Ishikawa (cell line): Measurements from ENCODE around the gene GTPBP1.

ENCODE experiments used
- CEBPB ChIP-seq: IDR thresholded peaks from 2 replicates; pipeline ENCODE4 v1.6.1; 2012
- CREB1 ChIP-seq: IDR thresholded peaks from 2 replicates; pipeline ENCODE4 v1.6.1; 2012; ENCODE audit warnings: low read depth
- EGR1 ChIP-seq: IDR thresholded peaks from 2 replicates; pipeline ENCODE4 v1.6.1; 2012
- EP300 ChIP-seq: IDR thresholded peaks from 2 replicates; pipeline ENCODE4 v1.6.1; 2012; ENCODE audit warnings: borderline replicate concordance
- FOXM1 ChIP-seq: IDR thresholded peaks from 2 replicates; pipeline ENCODE4 v1.6.1; 2012; ENCODE audit warnings: low read depth, borderline replicate concordance
- NFIC ChIP-seq: IDR thresholded peaks from 2 replicates; pipeline ENCODE4 v1.6.1; 2012
- RAD21 ChIP-seq: IDR thresholded peaks from 2 replicates; pipeline ENCODE4 v1.6.1; 2012; ENCODE audit warnings: low read depth
- TAF1 ChIP-seq: IDR thresholded peaks from 2 replicates; pipeline ENCODE4 v1.6.1; 2012; ENCODE audit warnings: low read depth, mild to moderate bottlenecking
- TCF12 ChIP-seq: IDR thresholded peaks from 2 replicates; pipeline ENCODE4 v1.6.1; 2012; ENCODE audit warnings: low read depth
- TEAD4 ChIP-seq: IDR thresholded peaks from 2 replicates; pipeline ENCODE4 v1.6.1; 2012
- YY1 ChIP-seq: IDR thresholded peaks from 2 replicates; pipeline ENCODE4 v1.6.1; 2012; ENCODE audit warnings: low read depth
- ZBTB7A ChIP-seq: IDR thresholded peaks from 2 replicates; pipeline ENCODE4 v1.6.1; 2012; ENCODE audit warnings: low read depth
- TF ChIP-seq, protein P1 (sequence below): IDR thresholded peaks from 2 replicates; pipeline ENCODE4 v1.6.1; 2012
- TF ChIP-seq, protein P2 (sequence below): IDR thresholded peaks from 2 replicates; pipeline ENCODE4 v1.6.1; 2012
- TF ChIP-seq, protein P3 (sequence below): IDR thresholded peaks from 2 replicates; pipeline ENCODE4 v1.6.1; 2012; ENCODE audit warnings: low read depth, mild to moderate bottlenecking

The GTPBP1 gene

DNA sequence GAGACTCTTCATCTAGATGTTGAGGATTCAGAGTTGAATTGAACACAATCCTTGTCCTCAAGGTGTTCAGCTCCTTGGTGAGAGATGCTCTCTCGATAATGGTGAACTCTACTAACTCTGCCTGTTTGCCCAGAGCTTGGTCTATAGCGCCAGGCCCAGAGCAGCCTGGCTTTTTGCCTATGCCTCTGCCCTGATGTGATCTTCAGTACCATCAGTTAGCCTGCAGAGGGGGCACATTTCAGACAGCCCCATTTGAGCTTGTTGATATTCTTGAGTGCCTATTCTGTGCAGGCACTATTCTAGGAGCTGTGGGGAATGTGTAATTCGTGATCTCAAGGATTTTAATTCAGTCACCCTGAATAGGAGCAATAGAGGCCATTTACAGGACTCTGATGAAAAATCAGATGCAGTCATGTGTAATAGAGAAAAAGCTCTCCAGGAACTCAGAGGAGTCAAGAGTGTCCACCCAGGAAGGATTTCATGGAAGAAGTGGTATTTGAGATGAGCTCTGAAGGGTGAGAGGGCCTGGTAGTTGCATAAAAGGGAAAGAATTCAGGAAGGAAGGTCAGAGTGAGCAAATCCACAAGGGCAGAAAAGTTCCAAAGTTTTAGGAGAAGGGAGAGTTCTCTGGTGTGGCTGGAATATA is 19.3 kb downstream of the GTPBP1 start:
- peak; percentile 16; the same call in 1 of the 2 replicates for TF ChIP-seq RAD21
- TF ChIP-seq, protein P1, sequence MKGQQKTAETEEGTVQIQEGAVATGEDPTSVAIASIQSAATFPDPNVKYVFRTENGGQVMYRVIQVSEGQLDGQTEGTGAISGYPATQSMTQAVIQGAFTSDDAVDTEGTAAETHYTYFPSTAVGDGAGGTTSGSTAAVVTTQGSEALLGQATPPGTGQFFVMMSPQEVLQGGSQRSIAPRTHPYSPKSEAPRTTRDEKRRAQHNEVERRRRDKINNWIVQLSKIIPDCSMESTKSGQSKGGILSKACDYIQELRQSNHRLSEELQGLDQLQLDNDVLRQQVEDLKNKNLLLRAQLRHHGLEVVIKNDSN = no peak

DNA sequence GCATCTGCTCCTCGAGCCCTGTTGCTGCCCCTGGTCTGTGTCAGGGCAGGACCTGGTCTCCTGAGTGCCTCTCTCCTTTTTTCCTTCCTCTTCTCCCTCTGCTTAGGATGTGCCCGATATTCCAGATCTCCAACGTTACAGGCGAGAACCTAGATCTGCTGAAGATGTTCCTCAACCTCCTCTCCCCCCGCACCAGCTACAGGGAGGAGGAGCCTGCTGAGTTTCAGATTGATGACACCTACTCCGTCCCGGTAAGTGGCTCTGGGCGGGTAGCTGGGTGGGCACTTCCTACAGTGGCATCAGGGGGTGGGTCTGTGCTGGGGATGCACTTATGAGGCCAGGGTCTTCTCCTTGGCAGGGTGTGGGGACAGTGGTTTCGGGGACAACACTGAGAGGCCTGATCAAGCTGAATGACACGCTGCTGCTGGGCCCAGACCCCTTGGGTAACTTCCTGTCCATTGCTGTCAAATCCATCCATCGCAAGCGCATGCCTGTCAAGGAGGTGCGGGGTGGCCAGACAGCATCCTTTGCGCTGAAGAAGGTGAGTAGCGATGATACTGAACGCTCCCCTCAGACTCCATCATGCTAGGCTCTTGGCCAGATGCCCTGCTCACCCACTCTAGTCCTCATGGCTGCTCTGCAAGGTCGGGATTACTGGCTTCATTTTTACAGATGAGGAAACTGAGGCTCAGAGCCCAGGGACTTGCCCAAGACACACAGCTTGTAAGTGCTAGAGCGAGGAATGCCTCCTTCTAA is 20.3 kb downstream of the GTPBP1 start:
- TF ChIP-seq, protein P2, sequence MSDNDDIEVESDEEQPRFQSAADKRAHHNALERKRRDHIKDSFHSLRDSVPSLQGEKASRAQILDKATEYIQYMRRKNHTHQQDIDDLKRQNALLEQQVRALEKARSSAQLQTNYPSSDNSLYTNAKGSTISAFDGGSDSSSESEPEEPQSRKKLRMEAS = no peak
- TF ChIP-seq EGR1 = no peak
- TF ChIP-seq, protein P3, sequence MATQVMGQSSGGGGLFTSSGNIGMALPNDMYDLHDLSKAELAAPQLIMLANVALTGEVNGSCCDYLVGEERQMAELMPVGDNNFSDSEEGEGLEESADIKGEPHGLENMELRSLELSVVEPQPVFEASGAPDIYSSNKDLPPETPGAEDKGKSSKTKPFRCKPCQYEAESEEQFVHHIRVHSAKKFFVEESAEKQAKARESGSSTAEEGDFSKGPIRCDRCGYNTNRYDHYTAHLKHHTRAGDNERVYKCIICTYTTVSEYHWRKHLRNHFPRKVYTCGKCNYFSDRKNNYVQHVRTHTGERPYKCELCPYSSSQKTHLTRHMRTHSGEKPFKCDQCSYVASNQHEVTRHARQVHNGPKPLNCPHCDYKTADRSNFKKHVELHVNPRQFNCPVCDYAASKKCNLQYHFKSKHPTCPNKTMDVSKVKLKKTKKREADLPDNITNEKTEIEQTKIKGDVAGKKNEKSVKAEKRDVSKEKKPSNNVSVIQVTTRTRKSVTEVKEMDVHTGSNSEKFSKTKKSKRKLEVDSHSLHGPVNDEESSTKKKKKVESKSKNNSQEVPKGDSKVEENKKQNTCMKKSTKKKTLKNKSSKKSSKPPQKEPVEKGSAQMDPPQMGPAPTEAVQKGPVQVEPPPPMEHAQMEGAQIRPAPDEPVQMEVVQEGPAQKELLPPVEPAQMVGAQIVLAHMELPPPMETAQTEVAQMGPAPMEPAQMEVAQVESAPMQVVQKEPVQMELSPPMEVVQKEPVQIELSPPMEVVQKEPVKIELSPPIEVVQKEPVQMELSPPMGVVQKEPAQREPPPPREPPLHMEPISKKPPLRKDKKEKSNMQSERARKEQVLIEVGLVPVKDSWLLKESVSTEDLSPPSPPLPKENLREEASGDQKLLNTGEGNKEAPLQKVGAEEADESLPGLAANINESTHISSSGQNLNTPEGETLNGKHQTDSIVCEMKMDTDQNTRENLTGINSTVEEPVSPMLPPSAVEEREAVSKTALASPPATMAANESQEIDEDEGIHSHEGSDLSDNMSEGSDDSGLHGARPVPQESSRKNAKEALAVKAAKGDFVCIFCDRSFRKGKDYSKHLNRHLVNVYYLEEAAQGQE = no peak
- no peak for TF ChIP-seq TAF1
- TF ChIP-seq CEBPB = no peak
- TF ChIP-seq, protein P1 = no peak
- no peak for TF ChIP-seq FOXM1
- no peak for TF ChIP-seq RAD21

DNA sequence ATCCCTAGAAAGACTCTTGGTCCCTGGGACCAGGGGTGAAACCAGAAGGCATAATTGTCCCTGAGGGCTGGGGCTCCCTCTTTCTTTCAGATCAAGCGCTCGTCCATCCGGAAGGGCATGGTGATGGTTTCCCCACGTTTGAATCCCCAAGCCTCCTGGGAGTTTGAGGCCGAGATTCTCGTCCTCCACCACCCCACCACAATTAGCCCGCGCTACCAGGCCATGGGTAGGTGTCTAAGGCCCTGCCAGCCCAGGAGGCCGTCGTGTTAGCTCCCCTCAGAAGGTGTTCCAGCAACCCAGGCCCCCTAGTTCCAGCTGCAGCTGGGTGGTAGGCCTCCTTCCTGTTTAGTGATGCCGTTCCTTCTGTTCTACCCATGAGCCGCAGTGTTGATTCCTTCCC is 21.4 kb downstream of the GTPBP1 start:
- TF ChIP-seq EGR1 (no peak), TEAD4 (no peak), TCF12 (no peak), TAF1 (no peak), RAD21 (no peak), NFIC (no peak), ZBTB7A (no peak)
- TF ChIP-seq, protein P1 = no peak

DNA sequence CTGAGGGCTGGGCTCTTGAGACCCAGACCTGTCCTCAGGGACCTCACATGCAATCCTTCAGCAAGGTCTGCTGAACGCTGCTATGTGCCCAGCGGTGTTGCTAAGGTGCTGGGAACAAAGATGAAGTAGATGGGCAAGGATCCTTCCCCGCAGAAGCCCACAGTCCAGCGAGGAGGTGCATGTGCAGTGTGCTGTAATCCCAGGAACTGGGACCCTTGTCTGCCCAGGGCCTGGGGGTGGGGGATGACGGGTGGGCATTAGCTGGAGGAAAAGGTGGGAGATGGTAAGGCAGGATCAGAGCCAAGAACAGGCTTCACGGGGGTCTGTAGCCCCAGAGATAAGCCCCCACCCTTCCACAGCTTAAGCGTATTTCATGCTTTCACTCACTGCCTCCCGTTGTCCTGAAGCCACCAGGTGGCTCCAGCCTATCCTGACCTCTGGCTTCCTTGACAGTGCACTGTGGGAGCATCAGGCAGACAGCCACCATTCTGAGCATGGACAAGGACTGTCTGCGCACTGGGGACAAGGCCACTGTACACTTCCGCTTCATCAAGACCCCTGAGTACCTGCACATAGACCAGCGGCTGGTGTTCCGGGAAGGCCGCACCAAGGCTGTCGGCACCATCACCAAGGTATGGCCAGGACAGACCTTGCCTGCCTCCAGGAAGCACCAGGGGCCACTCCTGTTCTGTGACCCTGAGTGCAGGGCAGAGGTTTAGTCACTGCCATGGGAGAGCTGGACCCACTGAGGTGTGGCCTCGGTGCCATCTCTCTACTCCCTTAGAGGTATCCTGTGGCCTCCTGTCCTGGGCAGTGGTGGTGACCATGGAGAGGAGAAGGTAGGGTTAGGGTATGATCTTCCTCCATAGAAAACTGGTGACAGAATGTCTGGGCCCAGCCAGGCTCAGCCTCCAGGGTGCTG is 22.0 kb downstream of the GTPBP1 start:
- TF ChIP-seq CEBPB (no peak), EGR1 (no peak), TCF12 (no peak), RAD21 (no peak), NFIC (no peak), CREB1 (no peak), EP300 (no peak)
- TF ChIP-seq, protein P1 = no peak
- TF ChIP-seq, protein P2 = no peak

DNA sequence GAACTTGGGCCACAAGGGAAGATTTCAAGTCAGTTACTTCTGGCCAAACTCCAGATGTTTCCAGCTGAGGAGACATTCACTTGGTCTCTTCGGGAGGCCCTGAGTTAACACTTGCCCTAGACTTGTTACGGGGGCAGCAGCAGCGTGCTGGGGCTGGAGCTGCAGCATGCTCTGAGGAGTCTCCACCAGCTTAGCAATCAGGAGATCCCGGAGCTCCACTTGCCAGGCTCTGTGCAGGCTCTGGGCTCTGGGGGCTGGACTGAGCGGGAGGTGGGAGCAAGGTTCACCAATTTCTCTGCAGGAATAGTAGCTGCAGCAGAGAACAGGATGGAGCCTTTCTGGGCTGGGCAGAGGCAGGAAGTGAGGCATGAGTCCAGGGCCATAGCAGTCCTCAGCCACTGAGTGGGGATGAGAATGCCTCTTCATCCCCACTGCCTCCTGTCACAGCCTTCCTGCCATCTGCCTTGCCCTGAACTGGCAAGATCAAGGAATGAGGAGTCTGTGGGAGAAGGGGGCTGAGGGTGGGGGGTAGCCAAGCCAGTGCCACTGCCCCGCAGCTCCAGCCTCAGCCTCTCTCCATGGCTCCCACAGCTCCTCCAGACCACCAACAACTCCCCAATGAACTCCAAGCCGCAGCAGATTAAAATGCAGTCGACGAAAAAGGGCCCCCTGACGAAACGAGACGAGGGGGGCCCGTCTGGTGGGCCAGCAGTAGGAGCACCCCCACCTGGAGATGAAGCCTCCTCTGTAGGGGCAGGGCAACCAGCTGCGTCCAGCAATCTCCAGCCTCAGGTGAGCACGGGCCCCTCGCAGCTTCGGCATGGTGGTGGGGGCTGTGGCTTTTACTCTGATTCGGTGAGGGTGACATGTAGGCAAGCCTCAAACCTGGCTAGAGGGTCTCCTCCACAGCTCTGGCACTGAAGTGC is 23.4 kb downstream of the GTPBP1 start:
- TF ChIP-seq FOXM1 (no peak), CREB1 (no peak), ZBTB7A (no peak), YY1 (no peak), EP300 (no peak), TCF12 (no peak)
- TF ChIP-seq, protein P1 = no peak
- TF ChIP-seq, protein P2 = no peak
